Upper lobe of left lung (tissue), 6 donors: ENCODE data around the gene P2RY6. TPM values are rescaled to one million over a fixed set of nuclear protein-coding genes. Genes with fewer than 3 reads are reported as not detected.

Source experiments
- ATAC-seq, 2 donors: fragments of 200-7000 bp; cut with Tn5 transposase; one replicate each; pipeline ENCODE4 v1.9.1; 2022; ENCODE audit warnings: mild to moderate bottlenecking in 2 of 2, moderate library complexity in 2 of 2; ENCODE audit not compliant: low FRiP score in 2 of 2
- DNase-seq, 2 donors: peaks; one replicate each; pipeline ENCODE4 v3.0.0-alpha.2; 2019 to 2020
- H3K27ac ChIP-seq, 4 donors: fragments of 200-600 bp; sonication (generic); one replicate each; pipeline ENCODE4 v1.5.1; 2016 to 2019
- H3K27me3 ChIP-seq, 4 donors: fragments of 200-600 bp; sonication (generic); one replicate each; pipeline ENCODE4 v1.5.1; 2017 to 2019
- H3K36me3 ChIP-seq, 4 donors: fragments of 200-600 bp; sonication (generic); one replicate each; pipeline ENCODE4 v1.5.1; 2016 to 2019
- H3K4me1 ChIP-seq, 4 donors: fragments of 200-600 bp; sonication (generic); one replicate each; pipeline ENCODE4 v1.5.1; 2018 to 2019
- H3K4me3 ChIP-seq, 4 donors: fragments of 200-600 bp; sonication (generic); one replicate each; pipeline ENCODE4 v1.5.1; 2017 to 2019; ENCODE audit warnings: mild to moderate bottlenecking in 2 of 4, moderate library complexity in 1 of 4
- H3K9me3 ChIP-seq, 4 donors: fragments of 200-600 bp; sonication (generic); one replicate each; pipeline ENCODE4 v1.5.1; 2018 to 2019
- EP300 ChIP-seq, 4 donors: sonication (generic); formaldehyde crosslinking; IDR thresholded peaks; one replicate each; pipeline ENCODE4 v1.5.1; 2017; ENCODE audit warnings: antibody characterized with exemption in 4 of 4, control low read depth in 2 of 4
- POLR2A ChIP-seq, 4 donors: fragments of 450-650 bp; IDR thresholded peaks; one replicate each; pipeline ENCODE4 v1.5.1; 2016 to 2017; ENCODE audit warnings: antibody characterized with exemption in 4 of 4, mild to moderate bottlenecking in 2 of 4
- POLR2AphosphoS5 ChIP-seq, 2 donors: sonication (generic); formaldehyde crosslinking; IDR thresholded peaks; one replicate each; pipeline ENCODE4 v1.5.1; 2017; ENCODE audit warnings: antibody characterized with exemption in 2 of 2
- WGBS, 2 donors: methylation state at CpG; one replicate each; pipeline ENCODE4 v1.1.5; 2017 to 2018; 5-methylcytosine and 5-hydroxymethylcytosine counted together
- total RNA-seq, 6 donors: library from RNA; depleted of rRNA in 4 of 6; stranded (reverse); fragments of >200 nt in 4 of 6; gene quantifications; one replicate each; pipeline versions ENCODE4 v1.1.0 to v1.2.1, GENCODE V29; 2016 to 2021
- TF ChIP-seq, protein P1 (sequence below), 6 experiments: fragments of 450-650 bp in 4 of 6; fragments of 200-600 bp in 2 of 6; sonication (generic) in 2 of 6; IDR thresholded peaks; one replicate each; pipeline ENCODE4 v1.5.1; 2016 to 2019; ENCODE audit warnings: antibody characterized with exemption in 6 of 6
- donor health status: DM: no; HTN: no; CAD: no; lungs with moderate emphysema.
- donor health status: DM: no; HTN: yes; CAD: no; lungs with severe emphysema.

P2RY6 gene
- total RNA-seq, 6 donors from 2014 or later, result 0.30 to 5.3 (median 1.4) TPM; not detected in 1

DNA sequence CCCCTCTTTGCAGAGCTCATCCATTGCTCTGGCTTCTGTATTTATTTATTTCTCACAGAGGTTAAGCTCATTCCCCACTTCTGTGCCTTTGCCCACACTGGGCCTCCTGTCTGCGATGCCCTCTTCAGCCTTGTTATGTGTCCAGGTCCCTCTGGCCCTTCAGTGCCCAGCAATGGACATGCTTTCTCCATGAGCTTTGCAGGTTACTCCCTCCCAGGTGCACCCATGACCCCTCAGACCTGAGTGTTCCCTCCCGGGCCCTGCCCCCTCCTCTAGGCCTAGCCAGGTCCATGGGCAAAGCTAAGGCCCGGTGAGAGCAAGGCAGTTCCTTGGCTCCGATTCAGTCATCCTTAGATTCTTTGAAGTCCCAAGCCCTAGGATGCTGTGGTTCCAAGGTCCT lies 18.4 kb downstream of the P2RY6 start:
- Histone ChIP-seq H3K27me3 (no peaks in the 10 kb centered on the region), H3K27ac (no peak overlapping the region), H3K9me3 (no peaks in the 10 kb centered on the region), H3K4me1 (peaks cover 25 to 28% (median 27%) of the 10 kb centered on the region in 4 donors), H3K36me3 (no peaks in the 10 kb centered on the region), H3K4me3 (no peak overlapping the region)
- ATAC-seq (no peak), DNase-seq (no peak)
- WGBS, 2 donors, result 87 to 90% methylated on average over 4 of the region's 4 CpGs
- TF ChIP-seq, protein P1, sequence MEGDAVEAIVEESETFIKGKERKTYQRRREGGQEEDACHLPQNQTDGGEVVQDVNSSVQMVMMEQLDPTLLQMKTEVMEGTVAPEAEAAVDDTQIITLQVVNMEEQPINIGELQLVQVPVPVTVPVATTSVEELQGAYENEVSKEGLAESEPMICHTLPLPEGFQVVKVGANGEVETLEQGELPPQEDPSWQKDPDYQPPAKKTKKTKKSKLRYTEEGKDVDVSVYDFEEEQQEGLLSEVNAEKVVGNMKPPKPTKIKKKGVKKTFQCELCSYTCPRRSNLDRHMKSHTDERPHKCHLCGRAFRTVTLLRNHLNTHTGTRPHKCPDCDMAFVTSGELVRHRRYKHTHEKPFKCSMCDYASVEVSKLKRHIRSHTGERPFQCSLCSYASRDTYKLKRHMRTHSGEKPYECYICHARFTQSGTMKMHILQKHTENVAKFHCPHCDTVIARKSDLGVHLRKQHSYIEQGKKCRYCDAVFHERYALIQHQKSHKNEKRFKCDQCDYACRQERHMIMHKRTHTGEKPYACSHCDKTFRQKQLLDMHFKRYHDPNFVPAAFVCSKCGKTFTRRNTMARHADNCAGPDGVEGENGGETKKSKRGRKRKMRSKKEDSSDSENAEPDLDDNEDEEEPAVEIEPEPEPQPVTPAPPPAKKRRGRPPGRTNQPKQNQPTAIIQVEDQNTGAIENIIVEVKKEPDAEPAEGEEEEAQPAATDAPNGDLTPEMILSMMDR (IDR thresholded peaks at IDR 0.05), result no peak
- TF ChIP-seq EP300 (IDR thresholded peaks at IDR 0.05) (no peak), POLR2A (IDR thresholded peaks at IDR 0.05) (no peak), POLR2AphosphoS5 (IDR thresholded peaks at IDR 0.05) (no peak)

- Histone ChIP-seq H3K9me3 (no peaks in the 10 kb centered on the region), H3K27me3 (no peaks in the 10 kb centered on the region), H3K27ac (no peak overlapping the region), H3K4me3 (no peak overlapping the region), H3K36me3 (no peaks in the 10 kb centered on the region), H3K4me1 (peaks cover 25 to 28% (median 27%) of the 10 kb centered on the region in 4 donors)
- TF ChIP-seq POLR2A (IDR thresholded peaks at IDR 0.05) (no peak), EP300 (IDR thresholded peaks at IDR 0.05) (no peak), POLR2AphosphoS5 (IDR thresholded peaks at IDR 0.05) (no peak)
- TF ChIP-seq, protein P1 (IDR thresholded peaks at IDR 0.05), result no peak
- WGBS, 2 donors, result 96 to 100% methylated on average over 2 to 3 of the region's 3 CpGs
- no peak for ATAC-seq
- DNase-seq, result no peak
Measured at GRCh38 chr11:73291196-73291595, 19.1 kb downstream of the P2RY6 start.

DNA sequence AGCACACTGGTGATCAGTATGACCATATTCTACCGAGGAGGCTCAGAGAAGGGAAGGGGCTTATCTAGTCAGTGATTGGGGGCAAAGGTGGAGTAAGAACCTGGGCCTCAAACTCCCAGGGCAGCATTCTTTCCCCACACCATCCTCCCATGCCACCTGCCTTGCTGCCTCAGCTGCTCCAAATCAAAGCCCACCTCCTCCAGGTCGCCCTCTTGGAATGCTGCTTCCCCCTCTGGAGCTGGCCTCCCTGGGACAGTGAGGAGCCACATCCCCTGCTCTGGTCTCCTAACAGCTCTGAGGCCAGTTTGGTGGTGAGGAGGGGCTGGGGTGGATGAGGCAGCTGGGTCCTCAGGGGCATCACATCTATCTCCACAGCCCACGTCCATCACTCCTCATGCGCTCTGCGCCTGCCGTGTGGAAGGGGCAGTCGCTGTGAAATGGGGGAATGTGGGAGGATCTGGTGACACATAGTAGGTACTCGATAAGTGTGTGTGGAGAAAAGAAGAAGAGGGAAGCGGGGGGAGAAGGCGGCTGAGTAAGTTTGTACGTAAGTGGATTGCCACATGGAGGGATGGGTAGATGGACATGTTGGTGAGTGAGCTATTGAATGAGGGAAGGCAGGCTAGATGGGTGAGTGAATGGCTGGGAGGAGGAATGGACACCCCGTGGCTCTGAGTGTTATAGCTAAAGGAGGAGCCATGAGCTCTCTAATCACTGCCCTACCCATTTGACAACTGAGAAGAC lies 19.8 kb downstream of the P2RY6 start:
- no peak overlapping the region for H3K27ac ChIP-seq
- 85 to 88% methylated on average over 12 of the region's 12 CpGs for WGBS, 2 donors
- no peaks in the 10 kb centered on the region for H3K9me3 ChIP-seq
- H3K4me1 ChIP-seq, result peaks cover 25 to 28% (median 27%) of the 10 kb centered on the region in 4 donors
- TF ChIP-seq POLR2AphosphoS5 (IDR thresholded peaks at IDR 0.05) (no peak), POLR2A (IDR thresholded peaks at IDR 0.05) (no peak), EP300 (IDR thresholded peaks at IDR 0.05) (no peak)
- TF ChIP-seq, protein P1 (IDR thresholded peaks at IDR 0.05), result no peak
- no peak for ATAC-seq
- no peak for DNase-seq
- H3K27me3 ChIP-seq, result no peaks in the 10 kb centered on the region
- H3K4me3 ChIP-seq, result no peak overlapping the region
- H3K36me3 ChIP-seq, result no peaks in the 10 kb centered on the region

- H3K9me3 ChIP-seq, result no peaks in the 10 kb centered on the region
- 45 to 58% methylated on average over 5 of the region's 5 CpGs for WGBS, 2 donors
- ATAC-seq (no peak), DNase-seq (no peak)
- H3K4me1 ChIP-seq, result peaks cover 24% of the 10 kb centered on the region in 4 donors
- TF ChIP-seq EP300 (IDR thresholded peaks at IDR 0.05) (no peak), POLR2A (IDR thresholded peaks at IDR 0.05) (no peak)
- no peaks in the 10 kb centered on the region for H3K27me3 ChIP-seq
- no peak overlapping the region for H3K4me3 ChIP-seq
- H3K36me3 ChIP-seq, result no peaks in the 10 kb centered on the region
- no peak overlapping the region for H3K27ac ChIP-seq
Measured at GRCh38 chr11:73292525-73292894, 20.4 kb downstream of the P2RY6 start.

DNA sequence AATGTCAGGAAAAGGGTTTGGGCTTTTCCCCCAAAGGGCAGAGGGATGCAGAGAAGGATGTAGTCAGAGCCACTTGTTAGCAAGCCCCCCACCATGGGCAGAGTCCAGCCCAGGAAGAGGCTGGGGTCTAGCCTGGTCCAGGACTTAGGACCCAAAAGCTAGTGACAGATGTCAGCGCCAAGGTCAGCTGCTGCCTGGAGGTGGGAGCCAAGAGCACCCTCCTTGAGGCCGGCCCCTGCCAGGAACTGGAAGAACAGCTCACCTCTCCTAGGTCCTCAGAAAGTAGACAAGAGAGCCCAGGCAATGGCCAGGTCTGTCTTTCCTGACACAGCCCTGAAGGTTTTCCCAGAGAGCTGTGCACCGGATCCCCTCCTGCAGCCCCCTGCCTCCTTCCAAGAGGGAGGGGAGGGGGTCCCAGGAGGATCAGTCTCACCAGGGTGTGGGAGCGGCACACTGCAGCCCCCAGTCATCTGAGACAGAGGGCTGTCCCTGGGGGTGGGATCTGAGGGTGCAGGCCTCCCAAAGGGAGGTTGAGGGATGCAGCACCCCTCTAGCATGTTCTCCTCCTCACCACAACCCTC lies 21.3 kb downstream of the P2RY6 start:
- DNase-seq (no peak), ATAC-seq (no peak)
- no peaks in the 10 kb centered on the region for H3K27me3 ChIP-seq
- no peaks in the 10 kb centered on the region for H3K36me3 ChIP-seq
- no peak overlapping the region for H3K27ac ChIP-seq
- WGBS, 2 donors, result 87 to 90% methylated on average over 2 to 4 of the region's 4 CpGs
- no peak overlapping the region for H3K4me3 ChIP-seq
- peaks cover 14 to 15% (median 15%) of the 10 kb centered on the region in 4 donors for H3K4me1 ChIP-seq
- H3K9me3 ChIP-seq, result no peaks in the 10 kb centered on the region
- TF ChIP-seq, protein P1 (IDR thresholded peaks at IDR 0.05), result no peak
